Omental fat pad (tissue), 4 donors: ENCODE measurements around the gene SIRPG. TPM values are rescaled to one million over a fixed set of nuclear protein-coding genes. Genes with fewer than 3 reads are reported as not detected.

Experiments
- ATAC-seq: fragments of 150-250 bp; one replicate; pipeline ENCODE4 v1.9.1; 2016; ENCODE audit warnings: mild to moderate bottlenecking, moderate library complexity; ENCODE audit not compliant: low FRiP score
- DNase-seq: peaks from one replicate; pipeline ENCODE4 v3.0.0-alpha.2; 2019; ENCODE audit warnings: low spot score
- CTCF ChIP-seq, 3 donors: fragments of 450-650 bp; IDR thresholded peaks; one replicate each; pipeline ENCODE4 v1.5.1; 2016 to 2017; ENCODE audit warnings: antibody characterized with exemption in 3 of 3, mild to moderate bottlenecking in 3 of 3, moderate library complexity in 2 of 3
- total RNA-seq, 4 donors: library from RNA; depleted of rRNA; stranded (reverse); fragments of >200 nt; gene quantifications; one replicate each; pipeline ENCODE4 v1.1.0, GENCODE V29; 2016

Gene SIRPG
- total RNA-seq, 4 donors from 2014 or later, result not detected

GRCh38 chr20:1623501-1624205 is 33.9 kb downstream of the SIRPG start:
- no peak for TF ChIP-seq CTCF (IDR thresholded peaks at IDR 0.05)
- no peak for DNase-seq
- no peak for ATAC-seq

- no peak for ATAC-seq
- no peak for DNase-seq
- no peak for TF ChIP-seq CTCF (IDR thresholded peaks at IDR 0.05)
Measured at GRCh38 chr20:1622450-1622849, 35.1 kb downstream of the SIRPG start.

GRCh38 chr20:1621316-1621715 is 36.3 kb downstream of the SIRPG start:
- TF ChIP-seq CTCF (IDR thresholded peaks at IDR 0.05), result no peak
- ATAC-seq, result no peak
- no peak for DNase-seq

- no peak for TF ChIP-seq CTCF (IDR thresholded peaks at IDR 0.05)
- DNase-seq, result no peak
Measured at GRCh38 chr20:1619861-1620444, 37.6 kb downstream of the SIRPG start, which contains the start of gene SIRPB1. TSS of gene SIRPB1 (minus strand) at chr20:1620009. CDS start at chr20:1619944, 65 bp downstream.

GRCh38 chr20:1618954-1619540 is 38.5 kb downstream of the SIRPG start:
- no peak for DNase-seq
- ATAC-seq, result peak; percentile 22
- TF ChIP-seq CTCF (IDR thresholded peaks at IDR 0.05), result no peak

More at GRCh38 chr20:1619861-1620444, 37.6 kb downstream of the SIRPG start, which contains the start of gene SIRPB1:
- ATAC-seq, result no peak

- TF ChIP-seq CTCF (IDR thresholded peaks at IDR 0.05), result no peak
- DNase-seq (no peak), ATAC-seq (no peak)
Measured at GRCh38 chr20:1618479-1618878, 39.1 kb downstream of the SIRPG start.
